ENCODE data around the gene C5AR2. TPM values are rescaled to one million over a fixed set of nuclear protein-coding genes. Genes with fewer than 3 reads are reported as not detected.
"Not testable (repeated sequence)": the region's sequence is repeated elsewhere in the genome, so short reads cannot be mapped to it uniquely, and the experiment has no call there.

Gene C5AR2
- total RNA-seq, 3 donors from 2014 or later (not counting 1 experiment from before 2014, with no cell fraction given): 4.3 to 15.5 (median 8.3) TPM

DNA sequence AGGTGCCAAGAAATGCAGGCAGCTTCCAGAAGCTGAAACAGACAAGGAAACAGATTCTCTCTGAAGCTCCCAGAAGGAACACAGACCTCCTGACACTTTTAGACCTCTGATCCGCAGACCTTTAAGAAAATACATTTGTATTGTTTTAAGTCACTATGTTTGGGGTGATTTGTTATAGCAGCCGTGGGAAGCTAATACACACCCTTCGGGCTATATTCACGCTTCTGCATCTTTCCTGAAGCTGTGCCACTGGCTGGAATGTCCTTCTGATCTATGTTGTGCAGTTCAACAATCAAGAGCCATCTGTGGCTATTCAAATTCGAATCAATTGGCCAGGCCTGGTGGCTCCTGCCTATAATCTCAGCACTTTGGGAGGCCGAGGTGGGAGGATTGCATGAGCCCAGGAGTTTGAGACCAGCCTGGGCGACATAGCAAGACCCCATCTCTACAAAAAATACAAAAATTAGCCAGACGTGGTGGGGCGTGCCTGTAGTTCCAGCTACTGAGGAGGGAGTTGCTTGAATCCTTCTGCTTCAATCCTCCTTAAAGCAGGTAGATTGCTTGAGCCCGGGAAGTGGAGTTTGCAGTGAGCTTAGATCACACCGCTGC, 11.3 kb downstream of the C5AR2 start:
- no peak overlapping the region for H3K27ac ChIP-seq (ENCODE audit: low read length)
- no peak overlapping the region for H3K4me3 ChIP-seq (ENCODE audit: low read length)
- Mint-ChIP-seq H3K27me3 (ENCODE audit: low read depth in 2 of 2) (no peaks in the 10 kb centered on the region), H3K36me3 (no peaks in the 10 kb centered on the region), H3K4me3 (no peak overlapping the region), H3K9me3 (no peaks in the 10 kb centered on the region), H3K27ac (no peak overlapping the region), H3K4me1 (peaks cover under 1 to 1% of the 10 kb centered on the region in 2 donors)
- no peak for DNase-seq
- intact Hi-C loops (cut with micrococcal nuclease): no loop called here
- no peaks in the 10 kb centered on the region for H3K9me3 ChIP-seq (ENCODE audit: control insufficient read depth, insufficient read depth, low read length)
- no peaks in the 10 kb centered on the region for H3K4me1 ChIP-seq (ENCODE audit: control insufficient read depth, insufficient read depth, low read length)
- ATAC-seq: no peak
- WGBS (ENCODE audit: insufficient coverage): 85% methylated on average over 11 of the region's 11 CpGs
- no peak for TF ChIP-seq CTCF (IDR thresholded peaks at IDR 0.05)
- H3K27me3 ChIP-seq (ENCODE audit: control insufficient read depth, insufficient read depth, low read length): no peaks in the 10 kb centered on the region
- no peaks in the 10 kb centered on the region for H3K36me3 ChIP-seq (ENCODE audit: control insufficient read depth, insufficient read depth, low read length)

DNA sequence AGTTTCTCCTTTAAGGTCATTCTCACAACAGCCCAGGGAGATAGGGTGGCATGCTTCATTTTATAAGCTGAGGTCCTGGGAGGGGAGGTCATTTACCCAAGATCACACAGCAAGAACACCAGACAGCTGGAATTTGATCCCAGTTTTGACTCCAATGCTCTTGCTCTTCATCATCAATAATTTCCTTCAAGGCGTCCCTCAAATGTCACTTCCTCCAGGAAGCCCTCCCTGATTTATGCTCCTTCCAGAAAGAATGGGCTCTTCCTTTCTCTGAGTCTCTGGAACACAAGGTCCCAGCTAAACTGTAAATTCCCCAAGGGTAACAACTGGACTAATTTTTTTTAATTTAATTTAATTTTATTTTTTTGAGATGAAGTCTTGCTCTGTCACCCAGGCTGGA, 12.4 kb downstream of the C5AR2 start:
- no peak overlapping the region for H3K4me3 Mint-ChIP-seq
- ATAC-seq: no peak

DNA sequence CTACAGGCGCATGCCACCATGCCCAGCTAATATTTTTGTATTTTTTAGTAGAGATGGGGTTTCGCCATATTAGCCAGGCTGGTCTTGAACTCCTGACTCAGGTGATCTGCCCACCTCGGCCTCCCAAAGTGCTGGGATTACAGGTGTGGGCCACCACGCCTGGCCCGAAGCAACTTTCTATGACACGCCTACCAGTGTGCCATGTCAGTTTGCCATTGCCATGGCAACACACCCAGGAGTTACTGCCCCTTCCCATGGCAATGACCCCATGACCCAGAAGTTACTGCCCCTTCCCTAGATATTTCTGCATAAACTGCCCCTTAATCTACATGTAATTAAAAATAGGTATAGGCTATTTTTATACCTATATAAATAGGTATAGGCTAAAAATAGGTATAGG, 14.0 kb downstream of the C5AR2 start:
- intact Hi-C loops (cut with micrococcal nuclease): loop anchor here (5.0 kb wide), 1 partner anchor 36 kb away; no protein-coding TSS in a partner anchor

More for the DNA sequence above, 12.4 kb downstream of the C5AR2 start:
- no peak overlapping the region for H3K27ac ChIP-seq (ENCODE audit: low read length)
- no peaks in the 10 kb centered on the region for H3K27me3 ChIP-seq (ENCODE audit: control insufficient read depth, insufficient read depth, low read length)
- H3K9me3 Mint-ChIP-seq: no peaks in the 10 kb centered on the region
- intact Hi-C loops (cut with micrococcal nuclease): no loop called here
- peaks cover 7% of the 10 kb centered on the region for H3K4me1 ChIP-seq (ENCODE audit: control insufficient read depth, insufficient read depth, low read length)
- no peaks in the 10 kb centered on the region for H3K9me3 ChIP-seq (ENCODE audit: control insufficient read depth, insufficient read depth, low read length)
- TF ChIP-seq CTCF (IDR thresholded peaks at IDR 0.05): no peak
- H3K36me3 Mint-ChIP-seq: no peaks in the 10 kb centered on the region
- H3K4me1 Mint-ChIP-seq: peaks cover 11 to 12% of the 10 kb centered on the region in 2 donors
- no peak overlapping the region for H3K4me3 ChIP-seq (ENCODE audit: low read length)
- no peak for DNase-seq
- H3K36me3 ChIP-seq (ENCODE audit: control insufficient read depth, insufficient read depth, low read length): no peaks in the 10 kb centered on the region
- H3K27me3 Mint-ChIP-seq (ENCODE audit: low read depth in 2 of 2): no peaks in the 10 kb centered on the region
- 90% methylated on average over 1 of the region's 1 CpG for WGBS (ENCODE audit: insufficient coverage)
- no peak overlapping the region for H3K27ac Mint-ChIP-seq

DNA sequence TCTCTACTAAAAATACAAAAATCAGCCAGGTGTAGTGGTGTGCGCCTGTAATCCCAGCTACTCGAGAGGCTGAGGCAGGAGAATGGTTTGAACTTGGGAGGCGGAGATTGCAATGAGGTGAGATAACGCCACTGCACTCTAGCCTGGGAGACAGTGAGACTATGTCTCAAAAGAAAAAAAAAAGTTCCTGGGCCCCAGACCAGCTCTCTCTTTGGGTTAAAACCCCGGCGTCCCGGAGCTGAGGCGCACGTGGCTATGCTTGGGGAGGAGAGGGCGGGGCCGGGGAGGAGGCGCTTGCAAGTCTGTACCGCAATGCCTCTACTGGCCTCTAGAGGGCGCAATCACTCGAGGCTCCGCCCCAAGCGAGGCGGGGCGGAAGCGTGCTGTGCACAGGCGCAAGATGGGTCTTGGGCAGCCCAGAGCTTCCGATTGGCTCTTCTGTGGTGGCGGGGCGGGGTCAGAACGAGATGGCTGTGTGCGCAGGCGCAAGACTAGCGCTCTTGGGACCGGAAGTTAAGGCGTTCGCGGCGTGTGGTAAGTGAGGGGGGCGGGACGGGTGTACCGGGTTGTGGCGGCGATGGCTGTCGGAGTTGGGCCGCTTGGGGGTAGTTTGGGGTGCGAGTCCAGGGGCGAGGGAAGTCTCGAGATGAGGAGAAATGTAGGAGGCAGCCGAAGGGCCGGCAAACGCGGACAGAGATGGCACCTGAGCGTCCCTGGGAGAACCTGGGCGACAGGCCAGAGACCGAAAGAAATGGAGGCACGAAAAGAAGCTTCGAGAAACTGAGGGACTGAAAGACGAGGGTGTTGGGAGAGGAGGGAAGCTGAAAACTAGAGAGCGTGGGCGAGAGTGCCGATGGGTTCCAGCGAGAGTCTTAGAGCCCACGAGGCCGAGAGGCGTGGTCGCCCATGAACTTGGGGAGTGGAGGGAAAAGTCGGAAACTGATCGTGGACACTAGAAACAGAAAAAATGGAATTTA, 17.1 kb downstream of the C5AR2 start, which contains the start of gene DHX34:
Gene DHX34, plus strand, starts transcription at position 497 of the 977 bp plus-strand sequence. CDS start 3,716 bp downstream, outside the sequence.
- Histone ChIP-seq H3K27me3 (ENCODE audit: control insufficient read depth, insufficient read depth, low read length) (no peaks in the 10 kb centered on the region), H3K4me1 (ENCODE audit: control insufficient read depth, insufficient read depth, low read length) (peaks cover 22% of the 10 kb centered on the region), H3K9me3 (ENCODE audit: control insufficient read depth, insufficient read depth, low read length) (no peaks in the 10 kb centered on the region), H3K36me3 (ENCODE audit: control insufficient read depth, insufficient read depth, low read length) (peaks cover 12% of the 10 kb centered on the region), H3K4me3 (ENCODE audit: low read length) (peak within 1 kb of the TSS; percentile 88), H3K27ac (ENCODE audit: low read length) (peak within 1 kb of the TSS; percentile 70)
- ATAC-seq: peak; percentile 97 to 100 (median 98)
- Mint-ChIP-seq H3K4me3 (peak within 1 kb of the TSS; percentile 92), H3K36me3 (no peaks in the 10 kb centered on the region), H3K9me3 (no peaks in the 10 kb centered on the region), H3K27me3 (ENCODE audit: low read depth in 2 of 2) (no peaks in the 10 kb centered on the region), H3K4me1 (peaks cover 25 to 35% of the 10 kb centered on the region in 2 donors), H3K27ac (peak within 1 kb of the TSS; percentile 78 to 91)
- peak; percentile 92 for TF ChIP-seq CTCF (IDR thresholded peaks at IDR 0.05)
- DNase-seq: peak; percentile 99 to 100
- intact Hi-C loops (cut with micrococcal nuclease): loop anchor here (1.0 to 5.0 kb wide), 2 partner anchors 33 to 135 kb away; partner anchors contain the start of gene KPTN
- 4% methylated on average over 63 of the region's 63 CpGs for WGBS (ENCODE audit: insufficient coverage)

More for the DNA sequence above, 14.0 kb downstream of the C5AR2 start:
- not testable (repeated sequence) for H3K36me3 ChIP-seq (ENCODE audit: control insufficient read depth, insufficient read depth, low read length); H3K4me3 Mint-ChIP-seq; H3K4me3 ChIP-seq (ENCODE audit: low read length); H3K9me3 Mint-ChIP-seq; H3K27me3 Mint-ChIP-seq (ENCODE audit: low read depth in 2 of 2); ATAC-seq; H3K9me3 ChIP-seq (ENCODE audit: control insufficient read depth, insufficient read depth, low read length); H3K36me3 Mint-ChIP-seq; DNase-seq; H3K27ac ChIP-seq (ENCODE audit: low read length); H3K27me3 ChIP-seq (ENCODE audit: control insufficient read depth, insufficient read depth, low read length); H3K27ac Mint-ChIP-seq
- peaks cover 22% of the 10 kb centered on the region for H3K4me1 ChIP-seq (ENCODE audit: control insufficient read depth, insufficient read depth, low read length)
- peaks cover 25 to 26% of the 10 kb centered on the region in 2 donors for H3K4me1 Mint-ChIP-seq
- WGBS (ENCODE audit: insufficient coverage): 96% methylated on average over 6 of the region's 6 CpGs
